Suprapubic skin (tissue), 4 donors: Measurements from ENCODE around the gene HRG. TPM values are rescaled to one million over a fixed set of nuclear protein-coding genes. Genes with fewer than 3 reads are reported as not detected.
"Not testable (repeated sequence)": the region's sequence is repeated elsewhere in the genome, so short reads cannot be mapped to it uniquely, and the experiment has no call there.

Experiments
- DNase-seq, 2 donors: peaks; one replicate each; pipeline ENCODE4 v3.0.0-alpha.2; 2019; ENCODE audit warnings: low spot score in 2 of 2
- H3K27ac ChIP-seq: fragments of 200-600 bp; sonication (generic); one replicate; pipeline ENCODE4 v1.5.1; 2019
- H3K27me3 ChIP-seq: fragments of 200-600 bp; sonication (generic); one replicate; pipeline ENCODE4 v1.5.1; 2019
- H3K36me3 ChIP-seq: fragments of 200-600 bp; sonication (generic); one replicate; pipeline ENCODE4 v1.5.1; 2019
- H3K4me1 ChIP-seq: fragments of 200-600 bp; sonication (generic); one replicate; pipeline ENCODE4 v1.5.1; 2019
- H3K4me3 ChIP-seq: fragments of 200-600 bp; sonication (generic); one replicate; pipeline ENCODE4 v1.5.1; 2019; ENCODE audit warnings: mild to moderate bottlenecking
- H3K9me3 ChIP-seq: fragments of 200-600 bp; sonication (generic); one replicate; pipeline ENCODE4 v1.5.1; 2019
- EP300 ChIP-seq: sonication (generic); formaldehyde crosslinking; IDR thresholded peaks from one replicate; pipeline ENCODE4 v1.6.1; 2017; ENCODE audit warnings: antibody characterized with exemption
- POLR2A ChIP-seq, 2 donors: fragments of 450-650 bp; IDR thresholded peaks; one replicate each; pipeline ENCODE4 v1.6.1; 2017; ENCODE audit warnings: antibody characterized with exemption in 2 of 2, mild to moderate bottlenecking in 2 of 2, moderate library complexity in 2 of 2
- POLR2AphosphoS5 ChIP-seq, 3 donors: sonication (generic); formaldehyde crosslinking; IDR thresholded peaks; one replicate each; pipeline ENCODE4 v1.6.1; 2017; ENCODE audit warnings: antibody characterized with exemption in 3 of 3
- WGBS: methylation state at CpG from one replicate; pipeline ENCODE4 v1.1.5; 2018; 5-methylcytosine and 5-hydroxymethylcytosine counted together
- total RNA-seq, 4 donors: library from RNA; depleted of rRNA; stranded (reverse); fragments of >200 nt; gene quantifications; one replicate each; pipeline ENCODE4 v1.1.0, GENCODE V29; 2016
- TF ChIP-seq, protein P1 (sequence below), 2 donors: fragments of 200-600 bp in 1 of 2; fragments of 450-650 bp in 1 of 2; sonication (generic) in 1 of 2; IDR thresholded peaks; one replicate each; pipeline ENCODE4 v1.5.1; 2016 to 2019; ENCODE audit warnings: antibody characterized with exemption in 2 of 2, mild to moderate bottlenecking in 1 of 2, moderate library complexity in 1 of 2

The HRG gene
- total RNA-seq, 4 donors from 2014 or later: 0.30 TPM; not detected in 3

DNA sequence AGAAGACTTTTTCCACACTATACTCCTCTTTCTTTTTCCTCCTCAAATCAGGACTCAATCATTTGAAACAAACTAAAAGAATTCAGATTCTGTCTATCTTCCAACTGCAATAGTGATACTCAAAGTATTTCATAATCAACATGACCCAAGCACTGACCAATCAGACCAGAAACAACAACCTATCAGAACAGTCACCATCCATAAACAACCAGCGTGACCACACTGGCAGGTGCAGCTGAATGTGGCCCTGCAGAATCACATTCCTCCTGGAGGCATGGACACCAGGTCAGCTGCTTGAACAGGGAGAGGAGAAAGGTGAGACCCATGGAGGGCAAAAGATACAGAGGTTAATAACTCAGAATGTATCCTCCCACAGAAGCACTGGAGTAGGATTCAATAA, 13.3 kb downstream of the HRG start:
- H3K27ac ChIP-seq: no peak overlapping the region
- no peak overlapping the region for H3K4me3 ChIP-seq
- no peak for DNase-seq
- peaks cover 10% of the 10 kb centered on the region for H3K27me3 ChIP-seq
- H3K9me3 ChIP-seq: no peaks in the 10 kb centered on the region
- H3K4me1 ChIP-seq: peaks cover 7% of the 10 kb centered on the region
- WGBS: 90% methylated on average over 1 of the region's 1 CpG
- no peaks in the 10 kb centered on the region for H3K36me3 ChIP-seq
- TF ChIP-seq POLR2AphosphoS5 (IDR thresholded peaks at IDR 0.05) (no peak), POLR2A (IDR thresholded peaks at IDR 0.05) (no peak), EP300 (no peak)
- TF ChIP-seq, protein P1, sequence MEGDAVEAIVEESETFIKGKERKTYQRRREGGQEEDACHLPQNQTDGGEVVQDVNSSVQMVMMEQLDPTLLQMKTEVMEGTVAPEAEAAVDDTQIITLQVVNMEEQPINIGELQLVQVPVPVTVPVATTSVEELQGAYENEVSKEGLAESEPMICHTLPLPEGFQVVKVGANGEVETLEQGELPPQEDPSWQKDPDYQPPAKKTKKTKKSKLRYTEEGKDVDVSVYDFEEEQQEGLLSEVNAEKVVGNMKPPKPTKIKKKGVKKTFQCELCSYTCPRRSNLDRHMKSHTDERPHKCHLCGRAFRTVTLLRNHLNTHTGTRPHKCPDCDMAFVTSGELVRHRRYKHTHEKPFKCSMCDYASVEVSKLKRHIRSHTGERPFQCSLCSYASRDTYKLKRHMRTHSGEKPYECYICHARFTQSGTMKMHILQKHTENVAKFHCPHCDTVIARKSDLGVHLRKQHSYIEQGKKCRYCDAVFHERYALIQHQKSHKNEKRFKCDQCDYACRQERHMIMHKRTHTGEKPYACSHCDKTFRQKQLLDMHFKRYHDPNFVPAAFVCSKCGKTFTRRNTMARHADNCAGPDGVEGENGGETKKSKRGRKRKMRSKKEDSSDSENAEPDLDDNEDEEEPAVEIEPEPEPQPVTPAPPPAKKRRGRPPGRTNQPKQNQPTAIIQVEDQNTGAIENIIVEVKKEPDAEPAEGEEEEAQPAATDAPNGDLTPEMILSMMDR (IDR thresholded peaks at IDR 0.05): no peak

- no peaks in the 10 kb centered on the region for H3K36me3 ChIP-seq
- no peak for TF ChIP-seq POLR2AphosphoS5 (IDR thresholded peaks at IDR 0.05)
- no peak for TF ChIP-seq POLR2A (IDR thresholded peaks at IDR 0.05)
- TF ChIP-seq, protein P1 (IDR thresholded peaks at IDR 0.05): no peak
- no peak for TF ChIP-seq EP300
- H3K4me1 ChIP-seq: peaks cover 7% of the 10 kb centered on the region
- 81% methylated on average over 1 of the region's 1 CpG for WGBS
- H3K27ac ChIP-seq: no peak overlapping the region
- H3K4me3 ChIP-seq: no peak overlapping the region
- DNase-seq: no peak
- H3K27me3 ChIP-seq: peaks cover 7% of the 10 kb centered on the region
- H3K9me3 ChIP-seq: no peaks in the 10 kb centered on the region
These were observed 15.1 kb downstream of the HRG start for GRCh38 chr3:186680869-186681268.

- H3K9me3 ChIP-seq: no peaks in the 10 kb centered on the region
- no peak for DNase-seq
- no peak overlapping the region for H3K4me3 ChIP-seq
- H3K27me3 ChIP-seq: no peaks in the 10 kb centered on the region
- TF ChIP-seq POLR2AphosphoS5 (IDR thresholded peaks at IDR 0.05) (no peak), POLR2A (IDR thresholded peaks at IDR 0.05) (no peak), EP300 (no peak)
- TF ChIP-seq, protein P1 (IDR thresholded peaks at IDR 0.05): no peak
- no peaks in the 10 kb centered on the region for H3K36me3 ChIP-seq
- H3K4me1 ChIP-seq: peaks cover 7% of the 10 kb centered on the region
- no peak overlapping the region for H3K27ac ChIP-seq
- 73% methylated on average over 3 of the region's 3 CpGs for WGBS
These were observed 17.0 kb downstream of the HRG start for GRCh38 chr3:186682812-186683211.

DNA sequence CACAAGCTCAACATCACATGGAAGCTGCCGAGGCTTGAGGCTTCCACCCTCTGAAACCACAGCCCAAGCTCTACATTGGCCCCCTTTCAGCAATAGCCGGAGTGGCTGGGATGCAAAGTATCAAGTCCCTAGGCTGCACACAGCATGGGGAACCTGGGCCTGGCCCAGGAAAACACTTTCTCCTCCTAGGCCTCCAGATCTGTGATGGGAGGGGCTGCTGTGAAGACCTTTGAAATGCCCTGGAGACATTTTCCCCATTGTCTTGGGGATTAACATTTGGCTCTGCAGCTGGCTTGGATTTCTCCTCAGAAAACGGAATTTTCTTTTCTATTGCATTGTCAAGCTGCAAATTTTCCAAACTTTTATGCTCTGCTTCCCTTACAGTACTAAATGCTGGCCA, 18.2 kb downstream of the HRG start:
- no peak for DNase-seq
- H3K4me1 ChIP-seq: peaks cover 7% of the 10 kb centered on the region
- peaks cover 3% of the 10 kb centered on the region for H3K27me3 ChIP-seq
- H3K9me3 ChIP-seq: no peaks in the 10 kb centered on the region
- H3K4me3 ChIP-seq: no peak overlapping the region
- H3K27ac ChIP-seq: no peak overlapping the region
- WGBS: 54% methylated on average over 3 of the region's 3 CpGs
- no peaks in the 10 kb centered on the region for H3K36me3 ChIP-seq
- TF ChIP-seq, protein P1 (IDR thresholded peaks at IDR 0.05): no peak
- TF ChIP-seq POLR2AphosphoS5 (IDR thresholded peaks at IDR 0.05): no peak
- no peak for TF ChIP-seq POLR2A (IDR thresholded peaks at IDR 0.05)

DNA sequence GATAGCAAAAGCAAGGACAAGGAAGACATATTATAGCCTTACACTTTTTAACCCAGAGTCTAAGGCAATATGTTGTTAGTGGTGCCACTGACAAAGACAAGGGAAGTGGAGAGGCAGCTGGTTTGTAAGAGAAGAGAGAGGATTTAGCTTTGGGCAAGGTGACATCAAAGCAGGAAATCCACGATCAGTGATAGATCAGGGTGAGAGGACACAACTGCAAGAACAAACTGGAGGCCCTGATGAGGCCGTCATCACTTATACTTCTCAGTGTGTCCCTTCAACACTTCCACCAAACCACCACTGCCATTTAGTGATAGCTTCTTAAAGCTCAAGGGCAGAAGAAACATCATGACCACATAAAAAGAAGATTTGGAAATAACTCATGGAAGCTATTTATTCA, 20.7 kb downstream of the HRG start:
- H3K36me3 ChIP-seq, H3K27ac ChIP-seq, DNase-seq, H3K27me3 ChIP-seq, H3K4me3 ChIP-seq, H3K4me1 ChIP-seq, H3K9me3 ChIP-seq: not testable (repeated sequence)
- WGBS: 90% methylated on average over 2 of the region's 2 CpGs

GRCh38 chr3:186687120-186687651, 21.4 kb downstream of the HRG start:
- Histone ChIP-seq H3K36me3 (no peaks in the 10 kb centered on the region), H3K4me1 (no peaks in the 10 kb centered on the region), H3K9me3 (no peaks in the 10 kb centered on the region), H3K27me3 (peaks cover 7% of the 10 kb centered on the region), H3K27ac (no peak overlapping the region), H3K4me3 (no peak overlapping the region)
- 82% methylated on average over 12 of the region's 12 CpGs for whole genome bisulfite sequencing
- no peak for DNase-seq
- TF ChIP-seq POLR2AphosphoS5 (IDR thresholded peaks at IDR 0.05) (no peak), EP300 (no peak), POLR2A (IDR thresholded peaks at IDR 0.05) (no peak)
- TF ChIP-seq, protein P1 (IDR thresholded peaks at IDR 0.05): no peak

DNA sequence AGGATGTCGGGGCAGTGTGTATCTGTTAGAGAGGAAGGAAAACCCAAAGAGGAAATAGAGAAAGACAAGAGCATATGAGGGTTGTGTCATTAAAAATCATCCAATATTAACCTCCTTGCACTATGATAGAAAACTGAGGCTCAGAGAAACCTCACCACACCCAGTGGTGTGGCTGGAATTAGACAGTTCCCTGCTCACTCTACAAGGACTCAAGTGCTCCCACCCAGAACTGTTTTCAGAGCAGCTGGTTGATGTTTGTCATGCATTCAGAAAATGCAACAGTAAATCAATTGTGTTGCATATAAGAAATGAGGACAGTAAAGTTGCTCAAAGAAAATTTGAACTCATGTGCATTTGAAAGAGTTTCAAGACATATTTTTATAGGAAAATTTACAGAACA, 24.5 kb downstream of the HRG start:
- H3K9me3 ChIP-seq, H3K27ac ChIP-seq, H3K36me3 ChIP-seq, H3K4me1 ChIP-seq, H3K4me3 ChIP-seq, DNase-seq, H3K27me3 ChIP-seq: not testable (repeated sequence)
- WGBS: 82% methylated on average over 1 of the region's 1 CpG
